ENCODE measurements around the gene SFI1.

Gene SFI1

DNA sequence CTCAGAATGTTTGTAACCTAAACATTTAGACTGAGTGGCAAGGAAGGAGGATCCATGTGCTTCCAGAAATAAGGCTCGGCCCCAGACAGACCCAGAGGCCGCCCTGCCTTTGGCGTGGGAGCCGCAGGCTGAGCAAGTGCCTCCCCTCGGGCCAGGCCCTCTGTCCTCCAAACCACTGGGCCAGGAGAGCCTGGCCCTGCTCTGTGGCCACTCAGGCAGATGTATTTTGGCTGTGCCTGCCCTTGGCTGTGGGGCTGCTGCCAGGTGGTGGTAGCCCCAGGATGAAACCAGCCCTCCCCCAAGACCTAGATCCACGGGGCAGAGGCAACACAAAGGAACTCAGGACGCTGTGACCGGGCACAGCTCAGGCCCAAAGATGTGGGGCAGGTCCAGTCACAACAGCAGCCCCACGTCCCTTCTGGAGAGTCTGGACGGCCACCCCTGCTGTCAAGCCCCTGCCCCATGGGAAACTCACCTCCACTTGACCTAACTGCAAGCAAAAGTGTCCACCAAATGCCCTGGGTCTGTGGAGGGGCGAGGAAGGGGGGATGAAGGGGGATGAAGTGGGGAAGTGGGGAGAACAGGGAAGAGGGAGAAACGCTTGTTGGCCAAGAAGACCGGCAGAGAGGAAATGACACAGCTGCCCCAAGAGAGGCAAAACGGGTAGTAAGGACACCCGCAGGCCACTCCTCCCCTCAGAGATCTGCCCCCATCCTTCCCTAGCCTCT lies 141.7 kb downstream of the SFI1 start:
- H3K27ac ChIP-seq (ENCODE audit: low read length): peak overlapping the region; percentile 46
- H3K4me1 ChIP-seq (ENCODE audit: control insufficient read depth, insufficient read depth, low read length): peaks cover 7% of the 10 kb centered on the region
- H3K9ac ChIP-seq (ENCODE audit: low read length in 2 of 2): peak overlapping the region in 1 of 2 donors; percentile 37
- no peaks in the 10 kb centered on the region for H3K9me3 ChIP-seq (ENCODE audit: control insufficient read depth in 2 of 2, low read length in 2 of 2)
- no peaks in the 10 kb centered on the region for H3K27me3 ChIP-seq (ENCODE audit: control insufficient read depth in 1 of 2, insufficient read depth in 2 of 2, low read length in 2 of 2)
- no peaks in the 10 kb centered on the region for H3K36me3 ChIP-seq (ENCODE audit: control insufficient read depth in 2 of 2, insufficient read depth in 2 of 2, low read length in 2 of 2)
- peak overlapping the region in 1 of 2 donors; percentile 22 for H3K4me3 ChIP-seq (ENCODE audit: low read length in 2 of 2)

DNA sequence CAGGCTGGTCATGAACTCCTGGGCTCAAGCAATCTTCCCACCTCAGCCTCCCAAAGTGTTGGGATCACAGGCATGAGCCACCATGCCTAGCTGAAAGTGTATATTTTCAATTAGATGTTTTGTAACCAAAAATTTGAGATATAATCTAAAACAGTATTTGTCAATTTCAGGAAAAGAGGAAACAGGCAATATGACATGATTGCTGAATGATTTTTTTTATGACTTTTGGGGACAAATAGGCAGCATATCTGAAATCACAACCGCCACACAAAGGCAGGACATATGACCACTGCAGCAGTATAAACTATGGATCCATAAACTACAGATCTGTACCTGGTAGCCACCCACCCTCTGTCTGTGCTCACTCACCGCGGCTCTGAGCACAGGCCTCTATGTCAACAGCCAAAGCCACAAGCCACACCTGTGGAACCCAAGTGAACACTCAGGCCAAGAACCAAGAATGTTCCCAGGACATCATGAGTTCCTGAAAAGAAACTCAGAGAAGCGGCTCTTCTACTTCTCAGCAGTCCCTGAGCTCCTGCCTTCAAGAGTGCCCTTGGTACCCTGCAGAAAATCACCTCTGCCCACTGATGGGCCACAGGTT lies 143.2 kb downstream of the SFI1 start:
- no peak overlapping the region for H3K4me3 ChIP-seq (ENCODE audit: low read length in 2 of 2)
- H3K27me3 ChIP-seq (ENCODE audit: control insufficient read depth in 1 of 2, insufficient read depth in 2 of 2, low read length in 2 of 2): no peaks in the 10 kb centered on the region
- H3K4me1 ChIP-seq (ENCODE audit: control insufficient read depth, insufficient read depth, low read length): peaks cover 3% of the 10 kb centered on the region
- H3K36me3 ChIP-seq (ENCODE audit: control insufficient read depth in 2 of 2, insufficient read depth in 2 of 2, low read length in 2 of 2): no peaks in the 10 kb centered on the region
- H3K27ac ChIP-seq (ENCODE audit: low read length): no peak overlapping the region
- H3K9ac ChIP-seq (ENCODE audit: low read length in 2 of 2): no peak overlapping the region
- no peaks in the 10 kb centered on the region for H3K9me3 ChIP-seq (ENCODE audit: control insufficient read depth in 2 of 2, low read length in 2 of 2)

DNA sequence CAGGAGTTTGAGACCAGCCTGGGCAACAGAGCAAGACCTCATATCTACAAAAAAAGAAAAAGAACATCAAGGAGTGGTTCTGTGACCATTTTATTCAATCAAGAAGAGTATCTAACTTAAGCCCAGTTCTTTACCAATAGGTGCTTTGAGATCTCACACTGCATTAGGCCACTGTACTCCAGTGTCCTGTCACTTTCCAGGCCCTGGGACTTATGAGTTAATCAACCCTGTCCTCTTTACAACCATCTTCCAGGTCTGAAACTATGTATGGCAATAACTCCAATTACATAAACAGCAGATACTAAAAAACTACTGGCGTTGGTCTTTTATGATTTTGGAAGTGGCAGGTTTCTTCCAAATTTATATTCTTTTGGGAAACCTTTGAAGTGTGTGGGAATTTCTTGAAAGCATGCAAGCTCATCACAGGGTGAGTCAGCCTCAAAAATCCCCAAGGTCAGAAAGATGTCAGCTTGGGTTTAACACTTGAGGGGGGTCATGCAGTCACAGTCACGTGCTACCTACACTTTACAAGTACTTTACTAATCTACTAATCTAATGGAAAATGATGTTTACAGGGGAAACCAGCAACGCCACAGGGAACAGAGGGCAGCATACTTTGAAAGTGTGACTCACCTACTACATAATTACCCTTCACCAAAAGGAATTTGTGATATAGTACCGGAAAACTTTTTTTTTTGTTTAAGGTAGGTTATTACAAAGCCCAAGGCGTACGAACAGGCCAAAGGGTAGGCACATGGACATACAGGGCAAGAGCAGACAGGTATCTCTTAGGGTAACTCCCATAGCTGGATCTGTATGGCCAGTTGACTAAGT lies 150.1 kb downstream of the SFI1 start:
- no peaks in the 10 kb centered on the region for H3K4me1 ChIP-seq (ENCODE audit: control insufficient read depth, insufficient read depth, low read length)
- no peak overlapping the region for H3K9ac ChIP-seq (ENCODE audit: low read length in 2 of 2)
- H3K9me3 ChIP-seq (ENCODE audit: control insufficient read depth in 2 of 2, low read length in 2 of 2): no peaks in the 10 kb centered on the region
- peak overlapping the region; percentile 18 for H3K27ac ChIP-seq (ENCODE audit: low read length)
- H3K27me3 ChIP-seq (ENCODE audit: control insufficient read depth in 1 of 2, insufficient read depth in 2 of 2, low read length in 2 of 2): no peaks in the 10 kb centered on the region
- H3K36me3 ChIP-seq (ENCODE audit: control insufficient read depth in 2 of 2, insufficient read depth in 2 of 2, low read length in 2 of 2): peaks cover 21% of the 10 kb centered on the region in 2 donors
- no peak overlapping the region for H3K4me3 ChIP-seq (ENCODE audit: low read length in 2 of 2)

DNA sequence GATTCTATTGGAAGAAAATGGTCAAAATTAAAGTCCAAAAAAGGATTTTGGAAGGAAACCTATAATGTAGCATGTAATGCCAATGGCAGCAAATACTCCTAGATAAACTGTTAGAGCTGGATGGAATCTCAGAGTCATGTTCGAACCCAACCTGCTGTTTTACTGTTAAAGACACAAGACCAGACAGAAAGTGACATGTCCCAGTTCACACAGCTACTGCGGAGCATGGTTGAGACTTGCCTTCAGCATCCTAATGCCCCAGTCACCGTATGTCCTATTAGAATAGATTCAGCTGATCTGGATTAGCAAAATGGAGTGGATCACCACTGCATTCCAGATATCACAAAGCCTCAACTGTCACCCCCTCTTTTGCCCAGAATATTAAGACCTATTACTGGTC lies 150.7 kb downstream of the SFI1 start:
- no peak overlapping the region for H3K27ac ChIP-seq (ENCODE audit: low read length)

DNA sequence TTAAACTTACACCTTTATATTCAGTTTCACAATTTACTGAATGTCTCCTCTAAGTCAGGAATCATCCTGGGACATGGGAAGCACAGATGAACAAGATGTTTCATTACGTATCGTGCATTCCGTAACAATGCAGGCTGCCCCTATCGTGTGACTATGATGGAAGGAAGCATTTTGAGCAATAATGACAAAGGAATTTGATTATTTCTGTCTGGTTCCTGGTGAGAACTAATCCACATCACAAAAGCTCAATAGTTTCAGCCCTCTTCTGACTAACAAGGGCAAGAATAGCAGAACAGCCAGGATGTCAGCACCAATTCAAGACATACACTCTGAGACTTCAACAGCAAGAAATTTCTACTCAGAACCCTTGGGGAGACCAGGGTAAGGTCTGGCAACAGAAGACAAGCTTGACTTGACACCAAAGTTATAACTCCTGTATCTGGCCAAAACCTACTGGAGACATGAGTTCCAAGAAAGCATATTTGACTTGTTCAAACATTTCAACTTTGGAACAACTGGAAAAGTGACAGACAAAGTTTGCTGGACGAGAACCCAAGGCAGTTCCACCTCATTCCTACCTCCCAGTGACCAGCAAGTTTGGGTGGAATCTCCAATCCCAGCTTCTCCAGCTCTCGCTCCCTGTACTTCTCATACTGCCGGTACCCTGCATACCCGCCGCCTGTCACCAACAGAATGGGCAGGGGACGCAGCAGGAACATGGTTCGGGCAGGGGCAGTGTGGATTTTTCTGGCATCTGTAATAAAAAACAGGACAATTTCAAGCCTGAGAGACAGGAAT lies 151.4 kb downstream of the SFI1 start:
- Histone ChIP-seq H3K4me3 (ENCODE audit: low read length in 2 of 2) (no peak overlapping the region), H3K9ac (ENCODE audit: low read length in 2 of 2) (no peak overlapping the region), H3K36me3 (ENCODE audit: control insufficient read depth in 2 of 2, insufficient read depth in 2 of 2, low read length in 2 of 2) (peaks cover 21% of the 10 kb centered on the region in 2 donors), H3K27ac (ENCODE audit: low read length) (no peak overlapping the region), H3K4me1 (ENCODE audit: control insufficient read depth, insufficient read depth, low read length) (no peaks in the 10 kb centered on the region), H3K27me3 (ENCODE audit: control insufficient read depth in 1 of 2, insufficient read depth in 2 of 2, low read length in 2 of 2) (no peaks in the 10 kb centered on the region), H3K9me3 (ENCODE audit: control insufficient read depth in 2 of 2, low read length in 2 of 2) (no peaks in the 10 kb centered on the region)

More for the DNA sequence above, 150.7 kb downstream of the SFI1 start:
- no peak overlapping the region for H3K4me3 ChIP-seq (ENCODE audit: low read length in 2 of 2)
- peaks cover 21% of the 10 kb centered on the region in 2 donors for H3K36me3 ChIP-seq (ENCODE audit: control insufficient read depth in 2 of 2, insufficient read depth in 2 of 2, low read length in 2 of 2)
- H3K27me3 ChIP-seq (ENCODE audit: control insufficient read depth in 1 of 2, insufficient read depth in 2 of 2, low read length in 2 of 2): no peaks in the 10 kb centered on the region
- H3K4me1 ChIP-seq (ENCODE audit: control insufficient read depth, insufficient read depth, low read length): no peaks in the 10 kb centered on the region
- H3K9me3 ChIP-seq (ENCODE audit: control insufficient read depth in 2 of 2, low read length in 2 of 2): no peaks in the 10 kb centered on the region
- H3K9ac ChIP-seq (ENCODE audit: low read length in 2 of 2): no peak overlapping the region

DNA sequence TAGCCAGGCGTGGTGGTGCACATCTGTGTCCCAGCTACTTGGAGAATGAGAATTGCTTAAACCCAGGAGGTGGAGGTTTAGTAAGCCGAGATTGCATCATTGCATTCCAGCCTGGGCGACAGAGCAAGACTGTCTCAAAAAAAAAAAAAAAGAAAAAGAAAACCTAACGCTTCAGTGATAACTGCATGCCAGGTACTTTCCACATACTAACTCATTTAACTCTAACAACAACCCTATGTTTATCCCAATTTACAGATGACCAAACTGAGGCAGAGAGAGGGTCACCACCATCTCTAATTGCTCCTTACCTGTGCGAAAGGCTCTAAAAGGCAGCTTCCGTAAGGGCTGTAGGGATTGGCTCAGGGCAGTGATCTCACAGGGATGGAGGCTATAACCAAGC lies 154.1 kb downstream of the SFI1 start:
- Histone ChIP-seq H3K27ac (ENCODE audit: low read length) (no peak overlapping the region), H3K9ac (ENCODE audit: low read length in 2 of 2) (no peak overlapping the region), H3K36me3 (ENCODE audit: control insufficient read depth in 2 of 2, insufficient read depth in 2 of 2, low read length in 2 of 2) (peaks cover 21% of the 10 kb centered on the region in 2 donors), H3K4me3 (ENCODE audit: low read length in 2 of 2) (no peak overlapping the region), H3K9me3 (ENCODE audit: control insufficient read depth in 2 of 2, low read length in 2 of 2) (no peaks in the 10 kb centered on the region), H3K4me1 (ENCODE audit: control insufficient read depth, insufficient read depth, low read length) (no peaks in the 10 kb centered on the region), H3K27me3 (ENCODE audit: control insufficient read depth in 1 of 2, insufficient read depth in 2 of 2, low read length in 2 of 2) (no peaks in the 10 kb centered on the region)

DNA sequence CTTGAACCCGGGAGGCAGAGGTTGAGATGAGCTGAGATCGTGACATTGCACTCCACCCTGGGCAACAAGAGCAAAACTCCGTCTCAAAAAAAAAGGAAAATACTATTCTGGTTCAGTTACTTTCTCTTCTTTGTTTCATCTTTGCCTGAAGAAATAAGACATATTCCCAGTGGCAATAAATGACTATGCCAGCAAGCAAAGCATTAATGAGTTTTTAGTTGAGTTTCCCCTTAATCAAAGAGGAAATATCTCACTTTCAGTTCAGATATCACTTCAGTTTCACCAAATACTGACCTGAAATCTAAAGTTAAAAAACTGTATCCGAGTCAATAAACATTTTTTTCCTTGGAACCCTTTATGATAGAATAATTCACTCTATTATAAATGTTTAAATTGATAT lies 155.3 kb downstream of the SFI1 start:
- Histone ChIP-seq H3K4me1 (ENCODE audit: control insufficient read depth, insufficient read depth, low read length) (no peaks in the 10 kb centered on the region), H3K36me3 (ENCODE audit: control insufficient read depth in 2 of 2, insufficient read depth in 2 of 2, low read length in 2 of 2) (peaks cover 17 to 18% of the 10 kb centered on the region in 2 donors), H3K9me3 (ENCODE audit: control insufficient read depth in 2 of 2, low read length in 2 of 2) (no peaks in the 10 kb centered on the region), H3K27me3 (ENCODE audit: control insufficient read depth in 1 of 2, insufficient read depth in 2 of 2, low read length in 2 of 2) (no peaks in the 10 kb centered on the region), H3K4me3 (ENCODE audit: low read length in 2 of 2) (no peak overlapping the region), H3K9ac (ENCODE audit: low read length in 2 of 2) (no peak overlapping the region), H3K27ac (ENCODE audit: low read length) (no peak overlapping the region)

DNA sequence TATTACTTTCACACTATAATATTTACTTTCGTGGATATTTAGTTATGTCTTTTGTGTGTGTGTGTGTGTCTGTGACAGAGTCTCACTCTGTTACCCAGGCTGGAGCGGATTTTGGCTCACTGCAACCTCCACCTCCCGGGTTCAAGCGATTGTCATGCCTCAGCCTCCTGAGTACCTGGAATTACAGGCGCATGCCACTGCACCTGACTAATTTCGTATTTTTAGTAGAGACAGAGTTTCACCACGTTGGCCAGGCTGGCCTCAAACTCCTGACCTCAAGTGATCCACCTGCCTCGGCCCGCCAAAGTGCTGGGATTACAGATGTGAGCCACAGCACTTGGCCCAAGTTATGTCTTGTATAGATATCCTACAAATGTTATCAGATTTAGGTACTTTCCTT lies 155.8 kb downstream of the SFI1 start:
- H3K9me3 ChIP-seq (ENCODE audit: control insufficient read depth in 2 of 2, low read length in 2 of 2): no peaks in the 10 kb centered on the region
- H3K36me3 ChIP-seq (ENCODE audit: control insufficient read depth in 2 of 2, insufficient read depth in 2 of 2, low read length in 2 of 2): peaks cover 13 to 16% of the 10 kb centered on the region in 2 donors
- no peak overlapping the region for H3K9ac ChIP-seq (ENCODE audit: low read length in 2 of 2)
- no peaks in the 10 kb centered on the region for H3K4me1 ChIP-seq (ENCODE audit: control insufficient read depth, insufficient read depth, low read length)
- no peaks in the 10 kb centered on the region for H3K27me3 ChIP-seq (ENCODE audit: control insufficient read depth in 1 of 2, insufficient read depth in 2 of 2, low read length in 2 of 2)
- no peak overlapping the region for H3K27ac ChIP-seq (ENCODE audit: low read length)
- H3K4me3 ChIP-seq (ENCODE audit: low read length in 2 of 2): no peak overlapping the region

DNA sequence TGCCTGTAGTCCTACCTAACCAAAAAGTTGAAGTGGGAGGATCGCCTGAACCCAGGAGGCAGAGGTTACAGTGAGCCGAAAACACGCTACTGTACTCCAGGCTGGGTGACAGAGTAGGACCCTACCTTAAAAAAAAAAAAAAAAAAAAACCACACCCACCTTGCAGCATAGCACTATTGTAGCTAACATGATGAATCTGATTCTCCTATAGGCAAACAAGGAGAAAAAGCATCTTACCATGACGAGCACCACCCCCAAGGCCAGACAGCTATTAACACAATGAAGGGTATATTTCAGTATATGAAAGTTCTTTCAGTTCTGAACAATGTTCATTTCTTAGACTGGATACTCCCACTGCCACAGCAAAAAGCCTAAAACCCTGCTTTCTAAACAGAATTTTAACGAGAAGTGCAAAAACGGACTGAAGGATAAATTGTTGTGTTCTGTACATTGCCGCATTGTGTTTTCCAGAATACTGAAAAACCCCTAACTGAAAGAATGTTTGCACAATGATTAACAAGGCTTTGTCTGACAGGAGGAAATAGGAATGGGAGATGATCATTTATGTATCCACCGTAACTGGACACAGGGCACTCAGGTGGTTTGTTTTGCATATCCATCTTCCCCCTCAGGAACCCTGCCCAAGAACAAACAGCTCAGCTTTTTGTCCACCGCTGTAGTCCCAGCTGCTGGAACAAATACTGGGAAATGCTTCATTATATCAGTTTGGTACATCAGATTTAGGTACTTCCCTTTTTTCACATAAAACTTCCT lies 156.8 kb downstream of the SFI1 start:
- Histone ChIP-seq H3K9me3 (ENCODE audit: control insufficient read depth in 2 of 2, low read length in 2 of 2) (no peaks in the 10 kb centered on the region), H3K4me3 (ENCODE audit: low read length in 2 of 2) (no peak overlapping the region), H3K27me3 (ENCODE audit: control insufficient read depth in 1 of 2, insufficient read depth in 2 of 2, low read length in 2 of 2) (no peaks in the 10 kb centered on the region), H3K4me1 (ENCODE audit: control insufficient read depth, insufficient read depth, low read length) (no peaks in the 10 kb centered on the region), H3K9ac (ENCODE audit: low read length in 2 of 2) (no peak overlapping the region), H3K36me3 (ENCODE audit: control insufficient read depth in 2 of 2, insufficient read depth in 2 of 2, low read length in 2 of 2) (peaks cover 4 to 7% of the 10 kb centered on the region in 2 donors), H3K27ac (ENCODE audit: low read length) (no peak overlapping the region)

DNA sequence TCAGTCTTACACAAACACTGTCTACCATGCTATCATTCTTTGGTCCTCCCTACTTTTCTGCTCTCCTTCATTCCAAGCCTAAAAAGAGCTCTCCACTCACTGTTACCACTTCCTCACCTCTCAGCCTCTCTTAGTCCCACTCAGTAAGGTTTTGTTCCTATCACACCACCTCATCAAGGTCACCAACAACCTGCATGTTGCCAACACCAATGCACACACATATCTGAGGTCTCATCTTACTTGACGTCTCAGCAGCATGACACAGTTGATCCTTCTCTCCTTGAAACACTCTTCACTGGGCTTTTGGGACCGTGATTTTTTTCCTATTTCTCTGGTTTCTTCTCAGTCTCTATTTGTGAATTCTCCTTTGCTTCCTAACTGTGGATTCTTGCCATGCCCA lies 157.6 kb downstream of the SFI1 start:
- H3K9me3 ChIP-seq (ENCODE audit: control insufficient read depth in 2 of 2, low read length in 2 of 2): no peaks in the 10 kb centered on the region
- no peak overlapping the region for H3K9ac ChIP-seq (ENCODE audit: low read length in 2 of 2)
- H3K27ac ChIP-seq (ENCODE audit: low read length): no peak overlapping the region
- peaks cover 0 to 3% of the 10 kb centered on the region in 2 donors for H3K36me3 ChIP-seq (ENCODE audit: control insufficient read depth in 2 of 2, insufficient read depth in 2 of 2, low read length in 2 of 2)
- no peaks in the 10 kb centered on the region for H3K4me1 ChIP-seq (ENCODE audit: control insufficient read depth, insufficient read depth, low read length)
- H3K27me3 ChIP-seq (ENCODE audit: control insufficient read depth in 1 of 2, insufficient read depth in 2 of 2, low read length in 2 of 2): no peaks in the 10 kb centered on the region
- no peak overlapping the region for H3K4me3 ChIP-seq (ENCODE audit: low read length in 2 of 2)
